Neural crest cell (in vitro differentiated cells): ENCODE results near the gene PLPP4. TPM values are rescaled to one million over a fixed set of nuclear protein-coding genes. Genes with fewer than 3 reads are reported as not detected.

ENCODE experiments used
- DNase-seq: peaks from one replicate; pipeline ENCODE4 v3.0.0; 2021; ENCODE audit warnings: low read depth, mixed read lengths, low spot score
- H3K27ac Mint-ChIP-seq: one replicate; pipeline ENCODE4 v1.8.0; 2021; ENCODE audit warnings: mild to moderate bottlenecking, mixed read lengths; ENCODE audit not compliant: unreplicated experiment
- H3K27me3 Mint-ChIP-seq: 2 replicates; pipeline ENCODE4 v1.8.0; 2021; ENCODE audit warnings: low read depth, mild to moderate bottlenecking, mixed read lengths
- H3K36me3 Mint-ChIP-seq: 2 replicates; pipeline ENCODE4 v1.8.0; 2021; ENCODE audit warnings: low read depth, mild to moderate bottlenecking, mixed read lengths
- H3K4me1 Mint-ChIP-seq: 2 replicates; pipeline ENCODE4 v1.8.0; 2021; ENCODE audit warnings: mixed read lengths
- H3K4me3 Mint-ChIP-seq: one replicate; pipeline ENCODE4 v1.8.0; 2021; ENCODE audit warnings: mild to moderate bottlenecking, mixed read lengths
- H3K9me3 Mint-ChIP-seq: 2 replicates; pipeline ENCODE4 v1.8.0; 2021; ENCODE audit warnings: mixed read lengths
- total RNA-seq: library from RNA; stranded (reverse); gene quantifications from 2 replicates; pipeline ENCODE4 v1.2.1, GENCODE V29; 2021
- TF ChIP-seq, protein P1 (sequence below): fragments of 200-600 bp; sonication (generic); conservative IDR thresholded peaks from 2 replicates; pipeline ENCODE4 v1.5.0; 2021; ENCODE audit warnings: antibody characterized with exemption, mild to moderate bottlenecking

PLPP4 gene
- total RNA-seq, 1 donor from 2014 or later = not detected

DNA sequence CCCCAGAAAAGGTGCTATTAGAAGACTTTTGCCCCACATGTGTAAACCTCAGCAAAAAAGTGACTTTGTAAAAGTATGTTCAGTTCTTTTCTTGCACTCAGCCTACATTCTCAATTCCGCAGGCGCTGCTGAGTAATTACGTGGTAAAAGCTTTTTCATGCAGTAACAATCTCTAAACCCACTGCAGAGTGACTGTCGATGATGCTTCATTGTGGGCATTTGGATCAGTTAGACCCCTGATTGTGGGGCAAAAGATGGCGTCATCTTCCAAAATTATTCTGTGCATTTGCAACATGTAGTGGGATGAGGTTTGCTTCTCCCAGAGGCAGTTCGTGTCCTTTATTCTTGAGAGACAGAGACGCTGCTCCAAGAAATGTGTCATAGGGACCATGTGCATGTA lies 85.6 kb downstream of the PLPP4 start:
- Mint-ChIP-seq H3K36me3 (no peaks in the 10 kb centered on the region), H3K27ac (no peak overlapping the region), H3K4me3 (no peak overlapping the region), H3K27me3 (peaks cover 3% of the 10 kb centered on the region), H3K9me3 (peaks cover 3% of the 10 kb centered on the region), H3K4me1 (peaks cover 13% of the 10 kb centered on the region)
- DNase-seq = no peak
- TF ChIP-seq, protein P1, sequence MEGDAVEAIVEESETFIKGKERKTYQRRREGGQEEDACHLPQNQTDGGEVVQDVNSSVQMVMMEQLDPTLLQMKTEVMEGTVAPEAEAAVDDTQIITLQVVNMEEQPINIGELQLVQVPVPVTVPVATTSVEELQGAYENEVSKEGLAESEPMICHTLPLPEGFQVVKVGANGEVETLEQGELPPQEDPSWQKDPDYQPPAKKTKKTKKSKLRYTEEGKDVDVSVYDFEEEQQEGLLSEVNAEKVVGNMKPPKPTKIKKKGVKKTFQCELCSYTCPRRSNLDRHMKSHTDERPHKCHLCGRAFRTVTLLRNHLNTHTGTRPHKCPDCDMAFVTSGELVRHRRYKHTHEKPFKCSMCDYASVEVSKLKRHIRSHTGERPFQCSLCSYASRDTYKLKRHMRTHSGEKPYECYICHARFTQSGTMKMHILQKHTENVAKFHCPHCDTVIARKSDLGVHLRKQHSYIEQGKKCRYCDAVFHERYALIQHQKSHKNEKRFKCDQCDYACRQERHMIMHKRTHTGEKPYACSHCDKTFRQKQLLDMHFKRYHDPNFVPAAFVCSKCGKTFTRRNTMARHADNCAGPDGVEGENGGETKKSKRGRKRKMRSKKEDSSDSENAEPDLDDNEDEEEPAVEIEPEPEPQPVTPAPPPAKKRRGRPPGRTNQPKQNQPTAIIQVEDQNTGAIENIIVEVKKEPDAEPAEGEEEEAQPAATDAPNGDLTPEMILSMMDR = no peak

DNA sequence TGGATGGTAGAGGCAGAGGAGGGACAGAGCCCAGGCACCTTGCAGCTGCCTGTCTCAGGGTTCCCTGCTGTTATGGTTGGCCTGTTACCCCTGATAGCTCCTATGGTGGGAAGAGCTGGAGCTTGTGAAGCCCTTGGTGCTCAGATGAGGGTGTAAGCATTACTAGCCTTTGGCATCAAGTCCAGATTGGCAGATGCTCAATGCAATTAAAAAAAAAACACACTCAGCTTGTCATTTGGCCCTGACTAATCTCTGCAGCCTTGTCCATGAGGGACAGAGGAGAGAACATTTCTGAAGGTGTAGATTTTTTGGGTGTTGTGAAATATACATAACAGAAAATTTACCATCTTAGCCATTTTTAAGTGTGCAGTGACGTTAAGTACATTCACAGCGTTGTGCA lies 86.3 kb downstream of the PLPP4 start:
- H3K4me3 Mint-ChIP-seq = no peak overlapping the region
- peaks cover 13% of the 10 kb centered on the region for H3K4me1 Mint-ChIP-seq
- no peak for DNase-seq
- H3K27me3 Mint-ChIP-seq = peaks cover 3% of the 10 kb centered on the region
- TF ChIP-seq, protein P1 = no peak
- H3K9me3 Mint-ChIP-seq = peaks cover 6% of the 10 kb centered on the region
- no peak overlapping the region for H3K27ac Mint-ChIP-seq
- no peaks in the 10 kb centered on the region for H3K36me3 Mint-ChIP-seq

DNA sequence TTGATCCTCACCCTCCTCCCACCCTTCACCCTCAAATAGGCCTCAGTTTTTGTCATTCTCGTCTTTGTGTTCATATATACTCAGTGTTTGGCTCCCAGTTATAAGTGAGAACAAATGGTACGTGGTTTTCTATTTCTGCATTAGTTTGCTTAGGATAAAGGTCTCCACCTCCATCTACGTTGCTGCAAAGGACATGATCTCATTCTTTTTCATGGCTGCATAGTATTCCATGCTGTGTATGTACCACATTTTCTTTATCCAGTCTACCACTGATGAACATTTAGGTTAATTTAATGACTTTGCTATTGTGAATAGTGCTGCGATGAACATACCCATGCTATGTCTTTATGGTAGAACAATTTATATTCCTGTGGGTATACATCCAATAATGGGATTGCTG lies 91.2 kb downstream of the PLPP4 start:
- Mint-ChIP-seq H3K36me3 (no peaks in the 10 kb centered on the region), H3K27me3 (peaks cover 8% of the 10 kb centered on the region), H3K27ac (no peak overlapping the region), H3K4me3 (no peak overlapping the region), H3K4me1 (no peaks in the 10 kb centered on the region), H3K9me3 (peaks cover 7% of the 10 kb centered on the region)
- TF ChIP-seq, protein P1 = no peak
- DNase-seq = no peak

DNA sequence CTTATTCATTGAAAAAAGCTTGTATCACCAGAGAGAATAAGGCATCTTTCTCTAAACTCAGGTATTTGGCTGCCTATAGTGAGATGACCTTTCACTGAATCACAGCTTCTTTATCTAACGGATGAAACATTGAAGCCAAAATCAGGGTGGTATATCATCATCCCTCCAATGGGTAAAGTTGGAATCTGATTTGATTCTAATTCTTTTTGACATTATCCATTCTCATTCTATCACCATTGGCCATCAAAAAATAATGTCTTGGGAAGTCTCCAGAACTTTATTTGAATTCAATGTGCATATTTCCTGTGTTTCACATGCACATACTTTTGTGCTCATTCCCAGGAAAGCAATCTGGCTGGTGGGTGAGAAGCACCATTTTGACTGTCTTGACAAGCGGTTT lies 95.2 kb downstream of the PLPP4 start:
- H3K27ac Mint-ChIP-seq = no peak overlapping the region
- TF ChIP-seq, protein P1 = no peak
- H3K36me3 Mint-ChIP-seq = no peaks in the 10 kb centered on the region
- DNase-seq = no peak
- peaks cover 11% of the 10 kb centered on the region for H3K4me1 Mint-ChIP-seq
- peaks cover 14% of the 10 kb centered on the region for H3K27me3 Mint-ChIP-seq
- peaks cover 3% of the 10 kb centered on the region for H3K9me3 Mint-ChIP-seq
- H3K4me3 Mint-ChIP-seq = no peak overlapping the region

DNA sequence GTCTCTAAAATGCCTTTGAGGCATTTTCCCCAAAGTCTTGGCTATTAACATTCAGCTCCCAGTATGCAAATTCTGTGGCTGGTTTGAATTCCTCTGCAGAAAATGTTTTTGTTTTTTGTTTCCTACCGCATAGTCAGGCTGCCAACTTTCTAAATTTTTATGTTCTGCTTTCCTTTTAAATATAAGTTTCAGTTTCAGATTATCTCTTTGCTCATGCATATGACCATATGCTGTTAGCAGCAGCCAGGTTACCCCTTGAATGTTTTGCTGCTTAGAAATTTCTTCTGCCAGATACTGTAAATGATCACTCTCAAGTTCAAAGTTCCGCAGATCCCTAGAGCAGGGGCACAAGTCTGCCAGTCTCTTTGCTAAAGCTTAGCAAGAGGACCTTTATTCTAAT lies 96.9 kb downstream of the PLPP4 start:
- TF ChIP-seq, protein P1 = no peak
- H3K36me3 Mint-ChIP-seq = no peaks in the 10 kb centered on the region
- no peak for DNase-seq
- H3K9me3 Mint-ChIP-seq = no peaks in the 10 kb centered on the region
- H3K27ac Mint-ChIP-seq = no peak overlapping the region
- H3K4me1 Mint-ChIP-seq = peaks cover 20% of the 10 kb centered on the region
- no peak overlapping the region for H3K4me3 Mint-ChIP-seq
- H3K27me3 Mint-ChIP-seq = peaks cover 15% of the 10 kb centered on the region

DNA sequence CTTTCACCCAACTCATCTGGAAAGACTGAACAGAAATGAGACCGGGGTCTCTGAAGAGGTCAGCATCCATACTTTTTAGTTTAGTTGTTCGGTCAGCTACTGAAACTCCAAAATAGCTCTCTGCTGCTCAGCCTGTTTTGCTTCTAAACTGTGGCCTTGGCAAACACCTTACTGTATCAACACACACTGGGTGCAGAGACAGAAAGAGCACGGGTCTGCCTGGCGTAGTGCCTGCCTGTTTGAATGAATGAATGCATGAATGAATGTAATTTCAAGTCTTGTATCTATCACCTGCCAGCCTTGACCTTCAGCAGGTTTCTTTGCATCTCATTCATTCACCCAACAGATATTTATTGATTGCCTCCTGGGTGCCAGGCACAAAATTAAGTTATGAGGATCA lies 98.4 kb downstream of the PLPP4 start:
- H3K27me3 Mint-ChIP-seq = peaks cover 15% of the 10 kb centered on the region

More for the DNA sequence above, 98.4 kb downstream of the PLPP4 start:
- no peaks in the 10 kb centered on the region for H3K36me3 Mint-ChIP-seq
- peaks cover 20% of the 10 kb centered on the region for H3K4me1 Mint-ChIP-seq
- TF ChIP-seq, protein P1 = no peak
- no peaks in the 10 kb centered on the region for H3K9me3 Mint-ChIP-seq
- DNase-seq = no peak
- H3K27ac Mint-ChIP-seq = no peak overlapping the region
- no peak overlapping the region for H3K4me3 Mint-ChIP-seq
